Karpas-422 (cell line): Measurements from ENCODE around the gene ZFYVE28. TPM values are rescaled to one million over a fixed set of nuclear protein-coding genes. Genes with fewer than 3 reads are reported as not detected.

Experiments used
- DNase-seq: peaks from one replicate; pipeline ENCODE4 v3.0.0-alpha.2; 2015
- H2AFZ ChIP-seq: fragments of 200-600 bp; sonication (generic); 2 replicates; pipeline ENCODE4 v1.6.1; 2014; ENCODE audit warnings: antibody characterized with exemption, low read length, mixed read lengths
- H3K27ac ChIP-seq: fragments of 200-600 bp; sonication (generic); 2 replicates; pipeline ENCODE4 v1.5.1; 2014; ENCODE audit warnings: mild to moderate bottlenecking, low read length, moderate library complexity
- H3K27me3 ChIP-seq: fragments of 200-600 bp; sonication (generic); 2 replicates; pipeline ENCODE4 v1.6.1; 2014; ENCODE audit warnings: low read length, mixed read lengths
- H3K36me3 ChIP-seq: fragments of 200-600 bp; sonication (generic); 2 replicates; pipeline ENCODE4 v1.6.1; 2014; ENCODE audit warnings: low read length, mixed read lengths; ENCODE audit not compliant: insufficient read depth
- H3K4me1 ChIP-seq: fragments of 200-600 bp; sonication (generic); 2 replicates; pipeline ENCODE4 v1.6.1; 2014; ENCODE audit warnings: mild to moderate bottlenecking, low read length, mixed read lengths
- H3K4me2 ChIP-seq: fragments of 200-600 bp; sonication (generic); 2 replicates; pipeline ENCODE4 v1.6.1; 2014; ENCODE audit warnings: low read length, low read depth, mild to moderate bottlenecking; ENCODE audit not compliant: poor library complexity, severe bottlenecking
- H3K4me3 ChIP-seq: fragments of 200-600 bp; sonication (generic); 2 replicates; pipeline ENCODE4 v1.5.1; 2014; ENCODE audit warnings: mild to moderate bottlenecking, antibody characterized with exemption, low read length, mixed read lengths
- H3K79me2 ChIP-seq: fragments of 200-600 bp; sonication (generic); 2 replicates; pipeline ENCODE4 v1.6.1; 2014; ENCODE audit warnings: mild to moderate bottlenecking, low read length, mixed read lengths
- H3K9ac ChIP-seq: fragments of 200-600 bp; sonication (generic); 2 replicates; pipeline ENCODE4 v1.6.0; 2014; ENCODE audit warnings: low read length
- H3K9me2 ChIP-seq: fragments of 200-600 bp; sonication (generic), shearing (Covaris generic); replicated peaks from 2 replicates; pipeline ENCODE4 v1.6.0; 2014; ENCODE audit warnings: mild to moderate bottlenecking, low read length, moderate library complexity; ENCODE audit not compliant: insufficient read depth
- H3K9me3 ChIP-seq: fragments of 300-700, 200-600 bp; sonication (generic); 2 replicates; pipeline ENCODE4 v1.6.1; 2014; ENCODE audit warnings: low read length, mixed read lengths
- H4K20me1 ChIP-seq: fragments of 200-600 bp; sonication (generic); 2 replicates; pipeline ENCODE4 v1.6.1; 2014; ENCODE audit warnings: mild to moderate bottlenecking, antibody characterized with exemption, low read length, low read depth; ENCODE audit not compliant: insufficient read depth
- total RNA-seq: library from RNA; depleted of rRNA; stranded (reverse); fragments of >200 nt; shearing (Covaris generic); gene quantifications from 2 replicates; pipeline ENCODE4 v1.2.3, GENCODE V29; 2014; ENCODE audit warnings: low replicate concordance

The ZFYVE28 gene
- total RNA-seq, 1 experiment from 2014 or later = 2.0 TPM

DNA sequence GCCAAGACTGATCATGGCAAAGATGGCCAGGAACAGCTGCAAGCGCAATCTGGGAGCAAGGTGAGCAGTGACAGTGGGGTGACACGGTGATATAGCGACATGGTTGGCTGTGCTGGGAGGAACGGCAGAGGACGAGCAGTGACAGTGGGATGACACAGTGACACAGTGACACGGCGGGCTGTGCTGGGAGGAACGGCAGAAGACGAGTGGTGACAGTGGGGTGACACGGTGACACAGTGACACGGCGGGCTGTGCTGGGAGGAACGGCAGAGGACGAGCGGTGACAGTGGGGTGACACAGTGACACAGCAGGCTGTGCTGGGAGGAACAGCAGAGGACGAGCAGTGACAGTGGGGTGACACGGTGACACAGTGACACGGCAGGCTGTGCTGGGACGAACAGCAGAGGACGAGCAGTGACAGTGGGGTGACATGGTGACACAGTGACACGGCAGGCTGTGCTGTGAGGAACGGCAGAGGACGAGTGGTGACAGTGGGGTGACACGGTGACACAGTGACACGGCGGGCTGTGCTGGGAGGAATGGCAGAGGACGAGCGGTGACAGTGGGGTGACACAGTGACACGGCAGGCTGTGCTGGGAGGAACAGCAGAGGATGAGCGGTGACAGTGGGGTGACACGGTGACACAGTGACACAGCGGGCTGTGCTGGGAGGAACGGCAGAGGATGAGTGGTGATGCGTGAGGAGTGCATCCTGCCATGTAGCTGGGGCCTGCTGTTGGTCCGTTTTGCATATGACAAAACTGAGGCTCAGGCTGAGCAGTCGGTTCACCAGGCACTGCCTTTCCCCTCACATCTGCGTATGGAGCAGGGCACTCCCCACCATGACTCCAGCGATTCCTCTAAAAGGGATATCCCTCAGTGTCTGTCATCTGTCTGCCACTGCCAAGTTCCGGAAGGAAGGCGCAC, 120.6 kb downstream of the ZFYVE28 start:
- Histone ChIP-seq H2AFZ (no peak overlapping the region), H3K27me3 (no peaks in the 10 kb centered on the region), H4K20me1 (no peaks in the 10 kb centered on the region), H3K9ac (no peak overlapping the region), H3K36me3 (no peaks in the 10 kb centered on the region), H3K9me2 (no peaks in the 10 kb centered on the region), H3K4me1 (peaks cover 20% of the 10 kb centered on the region), H3K27ac (no peak overlapping the region), H3K4me2 (peak overlapping the region; percentile 32), H3K4me3 (no peak overlapping the region), H3K79me2 (no peaks in the 10 kb centered on the region), H3K9me3 (no peaks in the 10 kb centered on the region)
- peak; percentile 74 for DNase-seq

- DNase-seq = no peak
- Histone ChIP-seq H3K9me3 (no peaks in the 10 kb centered on the region), H3K9me2 (no peaks in the 10 kb centered on the region), H3K79me2 (no peaks in the 10 kb centered on the region), H3K4me3 (no peak overlapping the region), H3K4me1 (peaks cover 28% of the 10 kb centered on the region), H3K27me3 (no peaks in the 10 kb centered on the region), H4K20me1 (no peaks in the 10 kb centered on the region), H3K27ac (no peak overlapping the region), H3K9ac (no peak overlapping the region), H3K36me3 (no peaks in the 10 kb centered on the region), H3K4me2 (no peak overlapping the region), H2AFZ (no peak overlapping the region)
These were observed 121.5 kb downstream of the ZFYVE28 start for GRCh38 chr4:2296631-2297601.

GRCh38 chr4:2295900-2296442, 122.5 kb downstream of the ZFYVE28 start:
- Histone ChIP-seq H3K27ac (no peak overlapping the region), H3K27me3 (no peaks in the 10 kb centered on the region), H3K9me3 (no peaks in the 10 kb centered on the region), H3K79me2 (no peaks in the 10 kb centered on the region), H4K20me1 (no peaks in the 10 kb centered on the region), H3K36me3 (no peaks in the 10 kb centered on the region), H3K9me2 (no peaks in the 10 kb centered on the region), H3K4me1 (peaks cover 37% of the 10 kb centered on the region), H3K4me2 (no peak overlapping the region), H3K9ac (no peak overlapping the region), H3K4me3 (no peak overlapping the region), H2AFZ (no peak overlapping the region)
- no peak for DNase-seq

- Histone ChIP-seq H3K4me3 (no peak overlapping the region), H3K9me3 (no peaks in the 10 kb centered on the region), H3K4me2 (no peak overlapping the region), H3K27me3 (no peaks in the 10 kb centered on the region), H3K4me1 (peaks cover 42% of the 10 kb centered on the region), H4K20me1 (no peaks in the 10 kb centered on the region), H3K9me2 (no peaks in the 10 kb centered on the region), H3K79me2 (no peaks in the 10 kb centered on the region), H3K36me3 (no peaks in the 10 kb centered on the region), H3K27ac (no peak overlapping the region), H2AFZ (no peak overlapping the region), H3K9ac (no peak overlapping the region)
- no peak for DNase-seq
These were observed 122.9 kb downstream of the ZFYVE28 start for GRCh38 chr4:2295500-2295899.

DNA sequence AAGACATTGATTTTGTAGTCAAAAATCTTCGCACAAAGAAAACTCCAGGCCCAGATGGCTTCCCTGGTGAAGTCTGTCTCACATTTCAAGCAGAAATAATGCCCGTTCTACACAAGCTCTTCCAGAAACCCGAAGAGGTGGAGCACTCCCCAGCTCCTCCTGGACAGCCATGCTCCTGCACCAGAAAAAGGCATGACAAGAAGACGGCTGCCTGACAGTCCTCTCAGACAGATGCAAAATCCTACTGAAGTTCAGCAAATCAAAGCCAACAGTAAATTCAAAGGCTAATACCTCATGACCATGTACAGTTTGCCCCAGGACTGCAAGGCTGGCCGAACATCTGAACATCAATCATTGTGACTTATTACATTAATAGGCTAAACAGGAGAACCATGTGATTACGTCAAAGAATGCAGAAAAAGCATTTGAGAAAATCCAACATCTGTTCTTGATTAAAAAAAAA, 125.8 kb downstream of the ZFYVE28 start:
- DNase-seq = no peak
- Histone ChIP-seq H3K27ac (no peak overlapping the region), H3K9ac (no peak overlapping the region), H4K20me1 (no peaks in the 10 kb centered on the region), H2AFZ (no peak overlapping the region), H3K9me2 (no peaks in the 10 kb centered on the region), H3K4me3 (no peak overlapping the region), H3K4me1 (peaks cover 43% of the 10 kb centered on the region), H3K9me3 (no peaks in the 10 kb centered on the region), H3K27me3 (no peaks in the 10 kb centered on the region), H3K79me2 (no peaks in the 10 kb centered on the region), H3K4me2 (no peak overlapping the region), H3K36me3 (no peaks in the 10 kb centered on the region)

DNA sequence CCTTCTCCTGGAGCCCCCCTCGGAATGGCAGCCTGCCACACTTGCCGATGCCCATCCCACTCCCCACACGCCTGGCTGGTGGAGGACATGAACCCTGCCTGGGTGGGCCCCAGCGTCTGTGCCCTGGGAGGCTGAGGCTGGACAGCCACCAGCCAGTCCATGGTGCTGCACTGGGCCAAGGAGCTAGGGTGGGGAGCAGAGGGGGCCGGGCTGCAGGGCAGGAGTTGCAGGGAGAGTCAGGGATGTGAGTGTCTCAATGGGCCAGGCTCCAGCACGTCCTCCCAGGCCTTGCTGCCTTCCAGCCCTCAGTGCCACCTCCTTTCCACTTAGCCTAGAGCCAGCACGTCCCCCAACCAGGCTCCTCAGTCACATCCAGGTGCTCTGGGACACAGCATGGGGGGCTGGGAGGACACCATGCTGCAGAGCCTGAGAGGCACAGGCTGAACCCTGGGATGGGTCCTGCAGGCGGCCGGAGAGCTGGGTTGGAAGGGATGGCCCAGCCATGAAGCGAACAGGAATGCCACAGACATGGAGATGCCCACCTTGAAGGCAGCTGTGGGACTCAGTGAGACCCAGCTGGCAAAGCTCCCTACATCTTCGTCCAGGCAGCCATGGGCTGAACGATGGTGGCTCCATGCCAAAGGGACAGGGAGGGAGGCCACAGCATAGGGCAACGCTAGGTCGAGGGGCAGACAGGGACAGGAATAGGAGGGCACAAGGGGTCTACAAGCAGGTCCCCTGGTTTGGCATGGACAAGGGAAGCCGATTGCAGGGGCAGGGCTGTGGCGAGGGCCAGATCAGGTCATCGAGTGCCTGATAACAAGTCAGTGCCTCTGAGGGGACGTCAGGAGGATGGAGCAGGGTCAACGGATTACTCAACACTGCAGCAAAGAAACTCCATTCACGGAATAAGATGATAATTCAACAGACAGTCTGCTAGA, 126.5 kb downstream of the ZFYVE28 start:
- Histone ChIP-seq H3K4me2 (peak overlapping the region; percentile 66), H3K9ac (peak overlapping the region; percentile 44), H3K27ac (no peak overlapping the region; the same call in 1 of the 2 replicates), H3K9me3 (no peaks in the 10 kb centered on the region), H3K9me2 (no peaks in the 10 kb centered on the region), H3K79me2 (no peaks in the 10 kb centered on the region), H2AFZ (no peak overlapping the region), H3K4me1 (peaks cover 41% of the 10 kb centered on the region), H3K36me3 (no peaks in the 10 kb centered on the region), H4K20me1 (no peaks in the 10 kb centered on the region), H3K27me3 (no peaks in the 10 kb centered on the region), H3K4me3 (peak overlapping the region; percentile 22; the same call in 1 of the 2 replicates)
- DNase-seq = no peak

- DNase-seq = peak; percentile 91
- H3K4me3 ChIP-seq = peak overlapping the region; percentile 22; the same call in 1 of the 2 replicates
These were observed 127.3 kb downstream of the ZFYVE28 start for GRCh38 chr4:2290974-2291704.

More at GRCh38 chr4:2290974-2291704, 127.3 kb downstream of the ZFYVE28 start:
- H3K79me2 ChIP-seq = no peaks in the 10 kb centered on the region
- H3K9ac ChIP-seq = peak overlapping the region; percentile 44
- H4K20me1 ChIP-seq = no peaks in the 10 kb centered on the region
- peak overlapping the region; percentile 73 for H3K27ac ChIP-seq
- H3K4me2 ChIP-seq = peak overlapping the region; percentile 66
- H3K27me3 ChIP-seq = no peaks in the 10 kb centered on the region
- no peaks in the 10 kb centered on the region for H3K36me3 ChIP-seq
- H2AFZ ChIP-seq = peak overlapping the region; percentile 71
- no peaks in the 10 kb centered on the region for H3K9me3 ChIP-seq
- H3K9me2 ChIP-seq = no peaks in the 10 kb centered on the region
- H3K4me1 ChIP-seq = peaks cover 36% of the 10 kb centered on the region
